Raji (cell line): Measurements from ENCODE around the gene LRTM2.

Experiments
- POLR2A ChIP-seq: IDR thresholded peaks from 2 replicates; pipeline ENCODE4 v1.6.1; 2011; ENCODE audit warnings: low read depth, low read length, control low read depth; ENCODE audit not compliant: insufficient read depth

The LRTM2 gene

GRCh38 chr12:1829306-1829900 lies 9.0 kb downstream of the LRTM2 start:
- no peak for TF ChIP-seq POLR2A

GRCh38 chr12:1830401-1830845 lies 10.1 kb downstream of the LRTM2 start:
- TF ChIP-seq POLR2A: no peak

- TF ChIP-seq POLR2A: no peak
These were observed 10.9 kb downstream of the LRTM2 start for GRCh38 chr12:1830981-1831963.

- TF ChIP-seq POLR2A: no peak
These were observed 12.6 kb downstream of the LRTM2 start for GRCh38 chr12:1832801-1833595.

GRCh38 chr12:1833596-1834028 lies 13.2 kb downstream of the LRTM2 start:
- no peak for TF ChIP-seq POLR2A

- TF ChIP-seq POLR2A: no peak
These were observed 14.0 kb downstream of the LRTM2 start for GRCh38 chr12:1834186-1834925.

GRCh38 chr12:1835211-1836131 lies 15.1 kb downstream of the LRTM2 start:
- no peak for TF ChIP-seq POLR2A

GRCh38 chr12:1836241-1836803 lies 16.0 kb downstream of the LRTM2 start:
- TF ChIP-seq POLR2A: no peak

GRCh38 chr12:1836854-1837421 lies 16.6 kb downstream of the LRTM2 start:
- no peak for TF ChIP-seq POLR2A

GRCh38 chr12:1837541-1838204 lies 17.3 kb downstream of the LRTM2 start:
- TF ChIP-seq POLR2A: no peak

- no peak for TF ChIP-seq POLR2A
These were observed 18.0 kb downstream of the LRTM2 start for GRCh38 chr12:1838205-1838993.

GRCh38 chr12:1838994-1839365 lies 18.6 kb downstream of the LRTM2 start:
- TF ChIP-seq POLR2A: no peak
